22Rv1 (cell line): ENCODE measurements around the gene PTS.

Experiments used
- ZFX ChIP-seq: fragments of 450-650 bp; IDR thresholded peaks from 2 replicates; pipeline ENCODE4 v1.6.1; 2017; ENCODE audit warnings: antibody characterized with exemption, borderline replicate concordance
- TF ChIP-seq, protein P1 (sequence below): fragments of 450-650 bp; IDR thresholded peaks from 2 replicates; pipeline ENCODE4 v1.5.1; 2017; ENCODE audit warnings: mild to moderate bottlenecking

DNA sequence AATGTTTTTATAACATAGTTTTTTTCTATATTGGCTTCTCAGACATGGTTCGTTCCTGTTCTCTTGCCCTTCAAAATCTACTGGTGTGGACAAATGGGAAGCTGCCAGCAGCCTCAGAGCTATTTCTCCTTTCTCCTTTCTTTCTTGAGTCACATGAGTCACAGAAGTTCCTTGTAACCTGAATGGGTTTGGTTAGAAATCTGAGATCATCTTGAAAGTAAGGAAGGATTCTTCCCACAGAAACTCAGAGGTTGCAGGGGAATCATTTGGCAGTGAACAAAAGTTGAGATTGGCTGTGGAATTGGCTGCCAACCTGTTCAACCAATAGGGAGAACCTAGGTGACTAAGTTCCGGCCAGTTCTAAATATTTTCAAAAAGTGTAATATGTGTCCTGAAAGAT lies 22.0 kb downstream of the PTS start:
- TF ChIP-seq, protein P1, sequence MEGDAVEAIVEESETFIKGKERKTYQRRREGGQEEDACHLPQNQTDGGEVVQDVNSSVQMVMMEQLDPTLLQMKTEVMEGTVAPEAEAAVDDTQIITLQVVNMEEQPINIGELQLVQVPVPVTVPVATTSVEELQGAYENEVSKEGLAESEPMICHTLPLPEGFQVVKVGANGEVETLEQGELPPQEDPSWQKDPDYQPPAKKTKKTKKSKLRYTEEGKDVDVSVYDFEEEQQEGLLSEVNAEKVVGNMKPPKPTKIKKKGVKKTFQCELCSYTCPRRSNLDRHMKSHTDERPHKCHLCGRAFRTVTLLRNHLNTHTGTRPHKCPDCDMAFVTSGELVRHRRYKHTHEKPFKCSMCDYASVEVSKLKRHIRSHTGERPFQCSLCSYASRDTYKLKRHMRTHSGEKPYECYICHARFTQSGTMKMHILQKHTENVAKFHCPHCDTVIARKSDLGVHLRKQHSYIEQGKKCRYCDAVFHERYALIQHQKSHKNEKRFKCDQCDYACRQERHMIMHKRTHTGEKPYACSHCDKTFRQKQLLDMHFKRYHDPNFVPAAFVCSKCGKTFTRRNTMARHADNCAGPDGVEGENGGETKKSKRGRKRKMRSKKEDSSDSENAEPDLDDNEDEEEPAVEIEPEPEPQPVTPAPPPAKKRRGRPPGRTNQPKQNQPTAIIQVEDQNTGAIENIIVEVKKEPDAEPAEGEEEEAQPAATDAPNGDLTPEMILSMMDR = no peak
- no peak for TF ChIP-seq ZFX
